Cardiac fibroblast (primary cell): ENCODE data around the gene DGKG.

Source experiments
- DNase-seq, 2 donors: peaks; one replicate each; pipeline versions ENCODE4 v3.0.0 to v3.0.0-alpha.2; 2010; ENCODE audit warnings: low read depth in 2 of 2
- H3K4me3 ChIP-seq, 2 donors: replicated peaks in 1 of 2; 1 replicate in 1 of 2; 2 replicates in 1 of 2; pipeline ENCODE4 v1.5.1; 2011; ENCODE audit warnings: low read depth in 2 of 2, low read length in 2 of 2, mild to moderate bottlenecking in 2 of 2, moderate library complexity in 1 of 2
- TF ChIP-seq, protein P1 (sequence below): IDR thresholded peaks from one replicate; pipeline ENCODE4 v1.5.1; 2011; ENCODE audit warnings: low read depth, mild to moderate bottlenecking, low read length, inconsistent platforms

DGKG gene

DNA sequence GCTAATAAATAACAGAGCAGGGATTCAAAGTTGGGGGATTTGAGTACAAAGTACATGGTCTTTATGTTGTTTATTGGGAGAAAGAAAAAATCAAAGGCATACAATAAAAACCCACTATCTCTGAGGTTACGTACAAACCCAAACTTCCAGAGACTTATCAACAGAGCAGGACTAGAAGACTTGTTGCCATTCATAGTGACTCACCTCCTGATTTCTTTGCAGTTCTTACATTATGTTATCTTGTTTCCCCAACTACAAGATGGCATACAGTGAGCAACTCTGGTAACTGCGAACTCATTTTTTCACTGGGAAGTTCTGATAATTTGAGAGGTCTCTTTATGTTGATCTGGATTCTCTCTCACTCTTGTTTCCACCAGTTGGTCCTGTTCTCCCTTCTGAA, 172.5 kb downstream of the DGKG start:
- no peak overlapping the region for H3K4me3 ChIP-seq
- no peak for DNase-seq
- TF ChIP-seq, protein P1, sequence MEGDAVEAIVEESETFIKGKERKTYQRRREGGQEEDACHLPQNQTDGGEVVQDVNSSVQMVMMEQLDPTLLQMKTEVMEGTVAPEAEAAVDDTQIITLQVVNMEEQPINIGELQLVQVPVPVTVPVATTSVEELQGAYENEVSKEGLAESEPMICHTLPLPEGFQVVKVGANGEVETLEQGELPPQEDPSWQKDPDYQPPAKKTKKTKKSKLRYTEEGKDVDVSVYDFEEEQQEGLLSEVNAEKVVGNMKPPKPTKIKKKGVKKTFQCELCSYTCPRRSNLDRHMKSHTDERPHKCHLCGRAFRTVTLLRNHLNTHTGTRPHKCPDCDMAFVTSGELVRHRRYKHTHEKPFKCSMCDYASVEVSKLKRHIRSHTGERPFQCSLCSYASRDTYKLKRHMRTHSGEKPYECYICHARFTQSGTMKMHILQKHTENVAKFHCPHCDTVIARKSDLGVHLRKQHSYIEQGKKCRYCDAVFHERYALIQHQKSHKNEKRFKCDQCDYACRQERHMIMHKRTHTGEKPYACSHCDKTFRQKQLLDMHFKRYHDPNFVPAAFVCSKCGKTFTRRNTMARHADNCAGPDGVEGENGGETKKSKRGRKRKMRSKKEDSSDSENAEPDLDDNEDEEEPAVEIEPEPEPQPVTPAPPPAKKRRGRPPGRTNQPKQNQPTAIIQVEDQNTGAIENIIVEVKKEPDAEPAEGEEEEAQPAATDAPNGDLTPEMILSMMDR: no peak

DNA sequence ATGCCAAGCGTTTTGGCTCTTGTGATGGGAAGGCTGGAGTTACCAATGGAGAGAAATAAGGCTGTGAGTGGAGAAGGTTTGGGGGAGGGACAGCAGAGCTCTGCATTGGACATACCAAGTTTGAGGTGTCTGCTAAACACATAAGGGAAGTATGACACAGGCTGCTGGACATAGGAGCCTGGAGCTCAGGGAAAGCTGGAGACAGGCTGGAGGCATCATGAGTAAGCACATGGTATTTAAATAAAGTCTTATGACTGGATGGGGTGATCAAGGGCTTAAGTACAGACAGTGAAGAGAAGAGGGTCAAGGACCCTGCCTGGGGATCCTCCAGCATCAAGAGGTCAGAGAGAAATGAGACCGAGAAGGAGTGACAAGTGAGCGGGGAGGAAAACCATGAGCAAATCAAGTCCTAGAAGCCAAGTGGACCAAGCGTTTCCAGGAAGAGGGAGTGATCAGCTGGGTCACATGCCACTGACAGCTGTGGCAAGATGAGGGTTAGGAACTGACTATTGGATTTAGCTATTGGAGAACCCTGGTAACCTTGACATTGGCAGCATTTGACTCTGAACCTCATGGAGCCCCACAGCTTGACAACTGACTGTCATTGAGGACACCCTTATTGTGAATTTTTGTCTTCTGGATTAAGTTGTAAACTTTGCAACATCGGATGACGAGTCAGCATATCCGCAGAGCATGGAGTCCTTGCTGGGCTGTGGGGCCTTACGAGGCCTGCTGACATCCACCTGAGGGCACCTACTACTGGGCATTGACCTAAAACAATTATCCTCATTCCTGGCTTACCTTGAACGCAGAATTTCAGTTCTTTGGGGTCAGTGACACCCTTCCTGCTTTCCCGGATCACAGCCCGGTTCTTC, 174.4 kb downstream of the DGKG start:
- TF ChIP-seq, protein P1: no peak
- no peak for DNase-seq
- H3K4me3 ChIP-seq: no peak overlapping the region

DNA sequence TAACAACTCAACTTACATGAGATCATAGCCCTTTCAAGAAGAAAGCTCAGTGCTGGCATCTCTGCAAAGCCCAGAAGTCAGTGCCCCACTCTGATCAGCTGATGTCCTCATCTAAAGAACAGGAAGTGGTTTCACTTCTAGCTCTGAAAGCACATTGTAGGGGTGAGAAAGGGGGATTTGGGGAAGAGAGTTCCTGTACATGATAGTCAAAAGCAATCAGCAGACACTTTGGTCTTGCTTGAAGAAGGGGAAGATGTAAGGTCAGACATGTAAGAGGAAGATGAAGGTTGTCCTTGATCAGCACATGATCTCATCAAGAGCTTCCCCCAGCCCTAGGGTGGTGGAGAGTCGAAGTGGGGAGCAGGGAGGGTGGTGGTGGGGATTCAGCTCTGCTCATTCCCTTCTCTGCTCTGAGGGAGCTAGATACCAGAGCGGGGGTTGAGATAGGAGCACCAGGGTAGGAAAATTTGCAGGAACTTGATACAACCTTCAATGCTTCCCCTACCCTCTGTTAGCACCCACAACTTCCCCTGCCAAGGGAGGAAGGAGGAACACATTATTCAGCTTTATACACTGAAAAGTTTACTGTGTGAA, 176.7 kb downstream of the DGKG start:
- TF ChIP-seq, protein P1: no peak
- DNase-seq: no peak
- H3K4me3 ChIP-seq: no peak overlapping the region

DNA sequence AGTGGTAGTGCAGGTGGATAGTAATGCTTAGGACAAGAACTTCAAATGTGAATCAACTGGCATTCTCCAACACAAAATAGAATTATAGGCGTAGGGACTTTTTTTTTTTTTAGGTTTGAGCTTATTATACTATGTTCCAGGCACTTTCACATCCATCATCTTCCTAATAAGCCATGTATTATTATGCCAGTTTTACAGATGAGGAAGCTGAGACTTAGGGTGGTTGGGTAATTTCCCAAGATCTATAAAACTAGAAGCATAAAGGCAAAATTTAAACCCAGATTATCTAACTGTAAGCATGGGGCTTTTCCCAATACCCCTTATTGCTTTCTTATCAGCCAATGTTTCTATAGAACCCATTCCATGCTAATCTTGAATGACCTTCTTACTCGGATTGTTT, 178.0 kb downstream of the DGKG start:
- DNase-seq: no peak
- TF ChIP-seq, protein P1: no peak
- H3K4me3 ChIP-seq: no peak overlapping the region

DNA sequence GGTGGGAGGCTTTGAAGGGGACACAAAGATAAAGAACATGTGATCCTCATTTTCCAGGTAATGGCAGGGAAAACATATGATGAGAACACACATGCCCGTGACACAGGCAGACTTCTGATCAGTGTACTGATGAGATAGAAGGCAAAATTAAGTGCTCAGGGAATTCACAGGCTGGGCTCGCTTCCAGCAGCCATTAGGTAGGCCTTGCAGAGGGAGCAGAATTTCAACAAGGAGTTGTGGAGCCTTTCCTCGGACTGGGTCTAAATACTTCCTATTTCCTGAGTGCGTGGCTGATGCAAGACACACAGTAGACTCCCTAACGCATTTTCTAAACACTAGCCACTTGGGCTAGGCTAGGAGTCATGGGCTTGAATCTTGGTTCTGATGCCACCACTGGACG, 179.2 kb downstream of the DGKG start:
- TF ChIP-seq, protein P1: no peak
- no peak overlapping the region for H3K4me3 ChIP-seq
- no peak for DNase-seq

DNA sequence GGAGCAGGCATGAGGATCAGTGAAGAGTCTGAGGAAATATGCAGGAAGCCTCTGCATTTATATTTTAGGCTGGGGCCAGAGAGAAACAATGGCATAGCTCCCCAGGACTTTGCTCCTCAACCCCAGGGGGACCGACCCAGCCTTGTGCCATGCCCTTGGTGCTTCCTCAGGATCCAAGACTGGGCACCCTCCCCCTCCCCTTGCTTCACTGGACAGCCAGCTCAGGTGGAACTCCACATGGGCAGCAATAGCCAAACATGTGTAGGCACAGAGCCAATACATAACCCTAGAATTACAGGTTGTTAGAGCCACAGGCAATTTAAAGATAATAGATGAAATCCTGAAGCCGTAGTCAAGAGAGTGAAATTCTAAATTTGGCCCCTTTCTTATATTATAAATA, 180.1 kb downstream of the DGKG start:
- no peak for DNase-seq
- TF ChIP-seq, protein P1: no peak
- no peak overlapping the region for H3K4me3 ChIP-seq
